ENCODE results near the gene TIGIT. TPM values are rescaled to one million over a fixed set of nuclear protein-coding genes. Genes with fewer than 3 reads are reported as not detected.

Gene TIGIT
- total RNA-seq, 1 donor from 2014 or later = not detected

- DNase-seq = no peak
Observed at GRCh38 chr3:114313426-114313825, 19.6 kb downstream of the TIGIT start.

DNA sequence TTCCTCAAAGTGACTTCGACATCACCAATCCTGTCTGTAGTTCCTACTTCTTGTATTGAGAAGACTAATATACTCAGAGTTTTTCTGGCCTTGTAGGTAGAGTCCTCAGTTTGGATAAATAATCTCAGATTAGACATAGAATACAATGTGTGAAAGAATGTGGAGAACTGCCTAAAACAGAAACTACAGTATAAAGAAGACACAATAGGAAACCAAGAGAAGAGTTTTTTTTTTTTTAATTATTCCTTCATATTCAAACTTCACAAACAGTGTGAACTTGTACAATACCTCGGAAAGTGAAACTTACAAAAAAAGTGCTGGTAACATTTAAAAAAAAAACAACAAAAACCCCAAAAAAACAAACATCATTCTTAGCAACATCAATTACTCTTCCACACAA lies 20.5 kb downstream of the TIGIT start:
- DNase-seq = no peak

DNA sequence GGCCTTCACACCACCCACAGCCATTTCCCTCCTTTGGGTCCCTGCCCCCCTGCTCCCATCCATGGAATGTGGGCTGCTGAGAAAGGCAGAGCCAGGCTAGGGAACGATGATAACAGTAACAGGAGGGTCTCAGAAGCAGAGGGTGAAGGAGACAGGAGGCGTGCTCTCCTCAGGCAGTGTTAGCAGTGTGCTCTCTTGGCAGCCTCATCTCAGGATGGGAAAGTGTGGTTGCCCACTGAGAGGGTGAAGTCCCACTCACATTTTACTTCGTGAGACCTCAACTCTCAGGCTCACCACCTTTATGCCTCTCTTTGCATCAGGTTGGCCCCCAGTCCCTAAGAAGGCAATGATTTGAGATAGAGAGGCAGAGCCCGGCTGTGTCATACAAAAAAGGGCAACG lies 24.5 kb downstream of the TIGIT start:
- no peak for DNase-seq

GRCh38 chr3:114319453-114319852 lies 25.6 kb downstream of the TIGIT start:
- peak; percentile 24 for DNase-seq

GRCh38 chr3:114320246-114320645 lies 26.4 kb downstream of the TIGIT start:
- DNase-seq = peak; percentile 64

DNA sequence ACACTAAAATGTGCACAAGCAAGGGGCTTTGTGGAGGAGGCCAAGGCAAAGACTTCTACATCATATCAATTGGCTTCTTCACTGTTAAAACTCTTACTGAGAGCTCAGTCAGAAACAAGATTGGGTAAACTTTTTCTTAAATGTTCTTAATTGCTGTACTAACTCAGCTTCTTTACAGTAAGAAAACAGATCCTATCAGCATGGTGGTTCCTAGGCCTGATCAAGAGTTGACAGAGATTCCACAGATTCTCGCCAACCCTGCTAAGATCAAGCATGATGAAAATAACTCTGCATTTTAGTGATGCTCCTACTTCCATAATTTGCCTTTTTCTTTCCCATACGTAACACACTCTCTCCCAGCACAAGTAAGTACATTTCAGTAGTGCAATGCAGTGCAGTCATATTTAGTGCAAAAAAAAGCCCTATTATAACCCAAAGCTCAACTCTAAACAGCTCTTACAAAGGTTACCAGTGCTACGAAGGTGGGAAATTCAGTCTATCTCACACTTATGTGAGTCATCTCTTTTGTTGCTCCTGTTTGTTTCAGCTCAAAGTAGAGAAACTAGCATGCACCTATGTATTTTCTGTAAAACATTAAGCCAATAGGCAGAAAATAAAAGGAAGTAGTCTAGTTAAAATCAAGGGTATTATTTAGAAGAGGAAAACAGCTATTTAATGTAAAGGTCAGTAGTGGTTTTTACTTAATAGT lies 29.9 kb downstream of the TIGIT start:
- no peak for DNase-seq

GRCh38 chr3:114327665-114328064 lies 33.8 kb downstream of the TIGIT start:
- DNase-seq = no peak

GRCh38 chr3:114328345-114328744 lies 34.5 kb downstream of the TIGIT start:
- no peak for DNase-seq

DNA sequence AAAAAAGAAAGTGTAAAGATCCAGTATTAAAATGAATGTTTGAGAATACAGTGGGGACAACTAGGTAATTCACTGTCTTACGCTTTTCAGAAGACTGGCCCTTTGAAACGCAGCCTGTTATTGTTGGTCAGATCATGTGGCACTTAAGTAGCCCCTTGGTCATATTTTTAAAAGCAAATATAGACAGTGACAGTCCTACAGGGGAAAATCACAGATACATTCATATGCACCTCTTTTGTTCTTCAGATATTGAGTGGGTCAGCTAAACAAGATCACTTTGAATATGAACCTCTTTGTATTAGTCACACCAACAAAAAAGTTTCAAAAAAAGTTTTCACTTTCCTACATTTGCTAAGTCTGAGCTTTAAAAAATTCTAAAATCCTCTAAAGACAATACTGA lies 36.0 kb downstream of the TIGIT start:
- no peak for DNase-seq

DNA sequence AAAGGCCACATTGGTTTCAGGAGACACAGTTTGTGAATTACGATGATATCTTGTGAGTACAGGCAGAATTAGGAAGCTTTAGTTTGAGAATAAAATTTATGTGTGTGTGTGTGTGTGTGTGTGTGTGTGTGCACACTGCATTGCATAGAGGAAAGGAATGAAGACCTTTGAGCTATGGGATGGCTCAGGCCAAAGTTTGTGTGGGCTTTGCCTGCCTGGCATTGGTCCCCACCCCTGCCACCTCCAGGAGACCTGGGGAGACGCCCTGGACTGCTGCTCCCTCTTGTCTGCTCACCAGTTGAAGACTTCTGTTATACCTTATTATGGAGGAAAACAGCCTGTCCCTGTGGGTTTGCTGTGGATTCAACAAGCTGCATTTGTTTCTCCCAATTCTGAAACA lies 37.2 kb downstream of the TIGIT start:
- DNase-seq = no peak

DNA sequence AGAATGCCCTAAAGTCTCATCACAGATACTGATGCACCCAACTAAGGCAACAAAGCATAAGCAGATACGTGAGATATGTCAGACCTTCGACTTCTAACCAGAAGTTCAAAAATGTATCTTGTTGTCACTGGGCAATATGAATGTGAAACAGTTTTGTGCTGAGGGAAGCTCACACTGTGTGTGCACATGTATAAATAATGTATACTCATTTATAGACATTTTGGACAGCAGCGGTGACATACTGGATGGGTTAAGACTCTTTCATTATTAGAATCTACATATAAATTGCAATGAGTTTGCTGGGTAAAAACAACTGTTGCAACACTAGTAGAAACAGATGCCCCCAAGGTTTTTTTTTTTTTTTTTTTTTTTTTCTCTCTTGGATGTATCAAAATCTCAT lies 37.9 kb downstream of the TIGIT start:
- DNase-seq = no peak

GRCh38 chr3:114332342-114333179 lies 38.7 kb downstream of the TIGIT start:
- DNase-seq = no peak

DNA sequence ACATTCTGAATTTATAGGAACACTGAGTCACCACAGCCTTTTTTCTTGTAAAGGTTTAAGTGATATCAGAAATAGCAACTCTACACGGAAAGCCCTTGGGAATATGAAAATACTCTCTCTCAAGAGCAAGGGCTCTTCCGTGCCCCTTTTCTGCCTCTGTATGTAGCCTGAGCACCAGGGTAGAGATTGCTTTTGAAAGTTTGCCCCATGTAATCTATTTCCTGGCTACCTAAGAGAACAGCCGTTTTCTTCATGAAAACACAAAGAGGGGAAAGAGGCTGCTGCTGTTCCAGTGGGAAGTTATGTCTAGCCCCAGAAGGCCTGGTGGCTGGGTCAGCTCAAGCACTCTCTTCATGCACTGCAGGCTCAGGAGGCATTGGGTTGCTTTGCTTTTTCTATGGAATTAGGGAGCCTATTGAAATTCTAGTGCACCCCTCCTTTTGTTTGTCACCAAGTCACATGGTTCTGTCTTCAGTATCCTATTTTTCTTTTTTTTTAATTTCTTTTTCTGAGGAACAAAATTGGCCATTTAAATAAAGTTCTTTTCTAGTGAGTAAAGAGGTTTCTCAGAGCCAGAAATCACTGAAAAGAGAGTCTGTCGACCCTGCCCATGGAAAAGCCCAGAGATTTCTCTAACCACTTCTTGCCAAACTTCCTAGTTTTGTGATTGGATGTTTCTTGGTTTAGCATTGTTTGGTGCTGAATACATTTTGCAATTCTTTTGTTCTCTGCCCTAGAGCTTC lies 39.5 kb downstream of the TIGIT start:
- DNase-seq = no peak

- no peak for DNase-seq
Observed at GRCh38 chr3:114333923-114334240, 40.1 kb downstream of the TIGIT start.

DNA sequence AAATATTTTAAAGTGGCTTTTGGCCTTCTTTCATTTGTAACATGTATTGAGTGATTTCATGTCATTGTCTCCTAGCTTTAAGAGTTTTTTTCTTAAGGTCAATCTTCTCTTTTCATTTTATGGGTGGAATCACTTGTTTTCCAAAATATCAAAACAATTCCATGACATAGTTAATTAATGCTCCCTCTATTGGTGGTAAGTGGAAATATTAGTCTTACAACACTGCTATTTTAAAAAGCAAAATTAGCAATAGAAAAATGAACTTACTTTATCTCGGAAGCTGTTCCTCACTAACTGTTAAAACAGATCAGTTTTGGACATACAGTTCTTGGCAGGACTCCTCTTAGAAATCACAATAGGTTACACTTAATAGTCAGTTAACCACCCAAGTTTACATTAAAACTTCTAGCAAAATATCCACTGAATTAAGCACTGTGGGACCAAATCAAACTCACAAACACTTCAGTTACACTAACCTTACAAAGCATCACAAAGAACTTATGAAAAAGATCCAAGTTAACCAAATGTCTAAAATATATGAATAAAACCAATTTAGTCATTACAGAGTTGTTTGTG lies 42.4 kb downstream of the TIGIT start:
- peak; percentile 25 for DNase-seq

DNA sequence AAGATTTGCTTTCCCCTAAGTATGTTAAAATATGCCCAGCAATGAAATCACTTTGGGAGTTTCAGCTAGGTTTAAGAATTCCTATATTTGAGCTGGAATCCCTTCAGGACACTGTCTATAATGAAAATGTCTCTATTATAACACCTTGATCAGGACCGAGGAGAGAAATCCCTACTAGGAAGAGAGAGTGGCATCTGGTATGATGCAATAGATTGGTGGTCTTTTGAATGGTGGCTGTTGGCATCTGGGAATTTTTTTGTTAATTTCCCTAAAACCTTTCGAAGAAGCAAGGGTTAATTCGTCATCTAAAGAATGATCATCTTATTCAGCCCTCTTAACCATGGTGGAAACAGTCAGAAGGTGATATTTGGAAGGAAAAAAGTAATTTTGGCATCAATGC lies 43.0 kb downstream of the TIGIT start:
- DNase-seq = no peak

GRCh38 chr3:114338651-114339357 lies 45.0 kb downstream of the TIGIT start:
- DNase-seq = peak; percentile 13

DNA sequence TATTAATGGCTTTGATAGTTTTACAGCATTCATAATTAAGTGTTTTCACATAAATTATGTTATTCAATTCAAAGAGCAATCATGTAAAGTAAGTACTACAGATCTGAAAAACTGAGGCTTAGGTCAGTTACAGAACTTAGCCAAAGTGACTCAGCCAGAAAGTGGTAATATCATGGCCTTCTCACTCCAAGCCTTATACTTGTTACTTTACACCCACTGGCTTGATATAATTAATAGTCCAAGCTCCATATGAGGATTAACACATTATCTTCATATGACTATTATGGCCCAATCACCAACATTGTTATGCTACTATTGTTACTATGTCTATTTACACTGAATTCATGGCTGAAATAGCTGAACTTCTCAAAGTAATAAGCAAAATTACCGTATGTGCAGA lies 50.7 kb downstream of the TIGIT start:
- DNase-seq = no peak

- no peak for DNase-seq
Observed at GRCh38 chr3:114350271-114350670, 56.4 kb downstream of the TIGIT start.

GRCh38 chr3:114350690-114351089 lies 56.9 kb downstream of the TIGIT start:
- DNase-seq = no peak

GRCh38 chr3:114351123-114351821 lies 57.4 kb downstream of the TIGIT start:
- no peak for DNase-seq

- no peak for DNase-seq
Observed at GRCh38 chr3:114351822-114352145, 58.0 kb downstream of the TIGIT start.

All from dermis blood vessel endothelial cell (primary cell).